Astrocyte (in vitro differentiated cells and primary cell): Measurements from ENCODE around the gene SCAMP5.

Source experiments
- EZH2 ChIP-seq: IDR thresholded peaks from 2 replicates; pipeline ENCODE4 v1.6.1; 2012; ENCODE audit warnings: mild to moderate bottlenecking, low read length, inconsistent platforms; ENCODE audit not compliant: insufficient read depth
- TF ChIP-seq, protein P1 (sequence below): IDR thresholded peaks from 2 replicates; pipeline ENCODE4 v1.5.1; 2011; ENCODE audit warnings: low read depth, mild to moderate bottlenecking, inconsistent platforms, low read length, moderate library complexity; ENCODE audit not compliant: insufficient read depth

- TF ChIP-seq, protein P1, sequence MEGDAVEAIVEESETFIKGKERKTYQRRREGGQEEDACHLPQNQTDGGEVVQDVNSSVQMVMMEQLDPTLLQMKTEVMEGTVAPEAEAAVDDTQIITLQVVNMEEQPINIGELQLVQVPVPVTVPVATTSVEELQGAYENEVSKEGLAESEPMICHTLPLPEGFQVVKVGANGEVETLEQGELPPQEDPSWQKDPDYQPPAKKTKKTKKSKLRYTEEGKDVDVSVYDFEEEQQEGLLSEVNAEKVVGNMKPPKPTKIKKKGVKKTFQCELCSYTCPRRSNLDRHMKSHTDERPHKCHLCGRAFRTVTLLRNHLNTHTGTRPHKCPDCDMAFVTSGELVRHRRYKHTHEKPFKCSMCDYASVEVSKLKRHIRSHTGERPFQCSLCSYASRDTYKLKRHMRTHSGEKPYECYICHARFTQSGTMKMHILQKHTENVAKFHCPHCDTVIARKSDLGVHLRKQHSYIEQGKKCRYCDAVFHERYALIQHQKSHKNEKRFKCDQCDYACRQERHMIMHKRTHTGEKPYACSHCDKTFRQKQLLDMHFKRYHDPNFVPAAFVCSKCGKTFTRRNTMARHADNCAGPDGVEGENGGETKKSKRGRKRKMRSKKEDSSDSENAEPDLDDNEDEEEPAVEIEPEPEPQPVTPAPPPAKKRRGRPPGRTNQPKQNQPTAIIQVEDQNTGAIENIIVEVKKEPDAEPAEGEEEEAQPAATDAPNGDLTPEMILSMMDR, result no peak
- TF ChIP-seq EZH2, result no peak
Observed at GRCh38 chr15:75049392-75049791, 54.0 kb downstream of the SCAMP5 start.
